Measurements from ENCODE around the gene PRDX5.

Gene PRDX5

DNA sequence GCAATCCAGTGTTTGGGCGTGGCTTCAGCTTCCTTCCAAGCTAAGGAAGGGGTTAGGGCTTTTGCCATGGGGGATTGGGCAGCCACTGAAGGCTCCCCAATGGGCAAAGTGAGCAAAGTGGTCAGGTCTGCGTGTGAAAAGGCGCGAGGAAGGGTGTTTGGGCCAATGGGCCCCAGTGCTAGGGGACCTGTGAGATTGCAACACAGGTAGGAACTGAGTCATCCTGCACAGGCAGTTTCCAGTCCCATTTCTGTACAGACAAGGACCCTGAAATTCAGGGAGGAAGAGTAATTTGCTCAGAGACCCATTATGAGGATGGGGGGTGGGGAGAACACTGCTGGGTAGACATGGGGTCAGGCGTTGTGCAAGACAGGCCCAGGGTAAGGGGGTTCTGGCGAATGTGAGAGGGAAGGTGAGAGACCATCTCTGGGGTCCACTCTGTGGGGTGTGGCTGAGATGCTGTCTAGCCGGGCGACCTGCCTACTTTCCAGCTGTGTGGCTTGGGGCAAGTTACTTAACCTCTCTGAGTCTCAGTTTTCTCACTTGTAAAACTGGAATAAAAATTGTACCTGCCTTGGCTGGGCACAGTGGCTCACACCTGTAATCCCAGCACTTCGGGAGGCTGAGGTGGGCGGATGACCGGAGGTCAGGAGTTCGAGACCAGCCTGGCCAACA, 29.4 kb downstream of the PRDX5 start:
- no peak for DNase-seq (ENCODE audit: low read depth in 2 of 2)

DNA sequence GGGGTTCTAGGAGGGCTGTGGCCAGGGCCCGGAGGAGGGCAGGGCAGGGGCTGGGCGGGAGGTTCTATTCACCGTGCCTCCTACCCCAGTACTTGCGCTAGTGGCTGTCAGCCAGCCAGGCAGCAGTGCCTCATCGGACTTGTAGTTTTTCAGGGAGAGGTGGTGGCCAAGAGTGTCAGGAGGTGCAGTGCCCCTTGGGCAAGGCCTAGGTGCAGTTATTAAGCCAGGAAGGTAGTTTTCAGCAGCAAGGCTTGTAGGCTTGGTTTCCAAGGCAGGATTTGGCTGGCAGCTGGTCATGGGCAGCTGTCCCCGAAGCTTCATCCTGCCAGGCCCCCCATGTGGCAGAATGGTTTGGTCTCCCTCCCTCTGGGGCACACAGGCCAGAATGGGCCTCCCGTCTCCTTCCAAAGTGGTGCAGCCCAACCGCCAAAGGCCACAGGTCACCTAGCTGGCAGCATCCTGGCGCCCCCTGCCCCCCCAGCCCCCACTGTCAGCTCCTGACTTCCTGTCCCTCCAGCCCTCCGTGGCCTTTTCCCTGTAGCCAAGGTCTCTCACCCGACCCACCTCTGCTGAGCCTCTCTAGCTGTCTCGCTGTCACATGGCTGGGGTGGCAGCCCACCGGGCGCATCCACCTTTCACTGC, 30.6 kb downstream of the PRDX5 start:
- no peak for DNase-seq (ENCODE audit: low read depth in 2 of 2)

DNA sequence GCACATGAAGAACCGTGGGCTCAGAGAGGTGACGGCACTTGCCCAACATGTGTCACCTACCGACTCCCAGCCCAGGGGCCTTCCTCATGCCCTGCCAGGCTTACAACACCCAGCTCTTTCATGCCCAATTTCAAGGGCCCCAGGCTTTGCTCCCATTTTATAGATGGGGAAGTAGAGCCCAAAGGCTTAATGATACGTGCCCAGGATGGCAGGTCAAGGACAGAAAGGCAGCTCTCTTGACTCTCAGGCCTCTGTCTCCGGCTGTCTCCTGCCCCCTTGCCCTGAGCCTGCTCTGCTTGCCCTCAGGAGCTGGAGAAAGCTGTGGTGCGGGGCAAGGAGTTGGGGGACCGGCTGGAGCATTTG, 31.1 kb downstream of the PRDX5 start:
- DNase-seq (ENCODE audit: low read depth in 2 of 2), result no peak

DNA sequence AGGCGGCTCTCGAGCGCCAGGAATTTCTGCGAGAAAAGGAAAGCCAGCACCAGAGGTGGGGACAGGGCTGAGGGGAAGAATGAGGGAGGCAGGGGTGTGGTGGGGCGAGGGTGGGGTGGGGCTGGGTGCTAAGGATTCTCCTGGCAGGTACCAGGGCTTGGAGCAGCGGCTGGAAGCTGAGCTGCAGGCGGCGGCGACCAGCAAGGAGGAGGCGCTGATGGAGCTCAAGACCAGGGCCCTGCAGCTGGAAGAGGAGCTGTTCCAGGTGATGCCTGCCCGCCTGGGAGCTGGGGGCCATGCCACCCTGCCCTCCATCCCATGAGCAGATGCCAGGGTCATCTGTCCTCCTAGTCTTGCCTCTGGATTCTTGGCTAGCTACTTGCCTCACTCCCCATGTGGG, 31.5 kb downstream of the PRDX5 start:
- no peak for DNase-seq (ENCODE audit: low read depth in 2 of 2)

DNA sequence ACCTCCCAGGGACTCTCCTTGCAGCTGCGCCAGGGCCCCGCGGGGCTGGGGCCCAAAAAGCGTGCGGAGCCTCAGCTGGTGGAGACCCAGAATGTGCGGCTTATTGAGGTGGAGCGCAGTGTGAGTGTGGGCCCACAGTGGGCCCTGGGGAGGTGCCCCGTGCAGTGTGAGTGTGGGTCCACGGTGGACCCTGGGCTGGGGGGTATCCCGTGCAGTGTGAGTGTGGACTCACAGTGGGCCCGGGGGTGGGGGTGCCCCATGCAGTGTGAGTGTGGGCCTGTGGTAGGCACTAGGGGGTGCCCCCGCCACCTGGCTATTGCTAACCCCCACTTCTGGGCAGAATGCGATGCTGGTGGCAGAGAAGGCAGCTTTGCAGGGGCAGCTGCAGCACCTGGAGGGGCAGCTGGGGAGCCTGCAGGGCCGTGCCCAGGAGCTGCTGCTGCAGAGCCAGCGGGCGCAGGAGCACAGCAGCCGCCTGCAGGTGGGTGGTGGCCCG, 33.3 kb downstream of the PRDX5 start:
- no peak for DNase-seq (ENCODE audit: low read depth in 2 of 2)

DNA sequence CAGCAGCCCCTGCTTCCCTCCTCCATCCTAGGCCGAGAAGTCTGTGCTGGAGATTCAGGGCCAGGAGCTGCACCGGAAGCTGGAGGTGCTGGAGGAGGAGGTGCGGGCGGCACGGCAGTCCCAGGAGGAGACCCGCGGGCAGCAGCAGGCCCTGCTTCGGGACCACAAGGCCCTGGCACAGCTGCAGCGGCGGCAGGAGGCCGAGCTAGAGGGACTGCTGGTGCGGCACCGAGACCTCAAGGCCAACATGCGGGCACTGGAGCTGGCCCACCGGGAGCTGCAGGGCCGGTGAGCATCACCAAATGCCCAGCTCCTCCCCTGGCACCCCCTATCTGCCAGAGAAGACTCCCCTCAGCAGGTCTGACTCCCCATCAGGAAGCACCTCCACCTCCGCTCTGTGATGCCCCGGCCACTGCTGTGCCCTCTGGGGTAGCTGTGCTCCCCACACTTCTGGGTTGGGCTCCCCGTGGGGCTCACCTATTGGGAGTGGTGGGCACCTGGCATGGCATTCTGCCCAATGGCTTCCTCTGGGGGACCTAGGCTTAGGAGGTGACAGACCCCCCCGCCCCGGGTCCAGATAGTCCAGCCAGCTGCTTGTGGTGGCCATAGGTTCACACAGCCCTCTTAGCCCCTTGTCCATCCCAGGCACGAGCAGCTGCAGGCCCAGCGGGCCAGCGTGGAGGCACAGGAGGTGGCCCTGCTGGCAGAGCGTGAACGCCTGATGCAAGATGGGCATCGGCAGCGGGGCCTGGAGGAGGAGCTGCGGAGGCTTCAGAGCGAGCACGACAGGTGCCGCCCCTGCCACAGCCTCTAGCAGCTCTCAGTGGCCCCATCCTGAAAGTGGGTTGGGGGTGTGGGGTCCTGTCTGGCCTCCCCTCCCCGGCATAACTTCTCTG, 34.4 kb downstream of the PRDX5 start:
- no peak for DNase-seq (ENCODE audit: low read depth in 2 of 2)

DNA sequence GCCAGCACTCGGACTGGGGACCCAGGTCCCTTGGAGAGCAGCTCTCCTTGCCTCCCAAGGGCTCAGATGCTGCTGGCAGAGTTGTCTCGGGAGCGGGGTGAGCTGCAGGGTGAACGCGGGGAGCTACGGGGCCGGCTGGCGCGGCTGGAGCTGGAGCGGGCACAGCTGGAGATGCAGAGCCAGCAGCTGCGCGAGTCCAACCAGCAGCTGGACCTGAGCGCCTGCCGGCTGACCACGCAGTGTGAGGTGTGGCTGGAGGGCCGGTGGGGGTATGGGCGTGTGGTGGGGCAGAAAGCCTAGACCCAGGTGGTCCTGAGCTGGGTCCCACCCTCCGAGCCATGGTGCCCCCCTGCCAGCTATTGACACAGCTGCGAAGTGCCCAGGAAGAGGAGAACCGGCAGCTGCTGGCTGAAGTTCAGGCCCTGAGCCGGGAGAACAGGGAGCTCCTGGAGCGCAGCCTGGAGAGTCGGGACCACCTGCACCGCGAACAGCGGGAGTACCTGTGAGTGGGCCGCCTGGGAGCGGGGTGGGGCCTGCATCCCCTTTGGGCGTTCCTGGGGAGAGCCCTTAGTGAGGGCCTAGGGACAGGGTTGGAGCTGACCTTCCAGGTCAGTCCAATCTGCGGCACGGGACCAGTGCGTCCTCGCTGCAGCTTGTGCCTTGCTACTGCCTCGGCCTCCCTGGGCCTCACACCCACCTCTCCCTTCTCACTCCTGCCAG, 35.2 kb downstream of the PRDX5 start:
- DNase-seq (ENCODE audit: low read depth in 2 of 2), result no peak

DNA sequence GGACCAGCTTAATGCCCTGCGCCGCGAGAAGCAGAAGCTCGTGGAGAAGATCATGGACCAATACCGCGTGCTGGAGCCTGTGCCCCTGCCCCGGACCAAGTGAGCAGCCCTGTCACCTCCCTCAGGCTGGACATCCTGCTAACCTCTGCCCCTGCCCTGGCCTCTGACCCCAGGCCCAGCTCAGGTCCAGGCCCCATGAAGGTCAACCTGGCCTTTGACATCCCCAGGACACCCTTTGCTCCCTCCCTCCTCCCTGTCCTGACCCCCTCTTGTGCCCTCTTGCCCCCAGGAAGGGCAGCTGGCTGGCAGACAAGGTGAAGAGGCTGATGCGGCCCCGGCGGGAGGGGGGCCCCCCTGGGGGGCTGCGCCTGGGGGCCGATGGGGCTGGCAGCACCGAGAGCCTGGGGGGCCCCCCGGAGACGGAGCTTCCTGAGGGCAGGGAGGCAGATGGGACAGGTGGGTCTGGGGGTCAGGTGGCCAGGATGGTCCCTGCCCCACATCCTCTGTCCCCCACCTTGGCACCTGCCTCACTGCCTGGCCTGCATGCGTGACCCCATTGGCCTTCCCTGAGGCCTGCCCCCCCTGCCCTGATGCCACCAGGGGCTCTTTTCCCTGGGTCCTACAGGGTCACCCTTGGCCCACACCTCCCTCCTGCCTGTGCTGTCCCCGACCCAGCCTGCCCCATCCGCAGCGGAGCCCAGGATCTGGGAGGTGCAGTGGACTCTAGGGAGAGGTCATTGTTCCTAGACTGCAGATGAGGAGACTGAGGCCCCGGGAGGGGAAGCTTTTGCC, 36.0 kb downstream of the PRDX5 start:
- DNase-seq (ENCODE audit: low read depth in 2 of 2), result no peak

DNA sequence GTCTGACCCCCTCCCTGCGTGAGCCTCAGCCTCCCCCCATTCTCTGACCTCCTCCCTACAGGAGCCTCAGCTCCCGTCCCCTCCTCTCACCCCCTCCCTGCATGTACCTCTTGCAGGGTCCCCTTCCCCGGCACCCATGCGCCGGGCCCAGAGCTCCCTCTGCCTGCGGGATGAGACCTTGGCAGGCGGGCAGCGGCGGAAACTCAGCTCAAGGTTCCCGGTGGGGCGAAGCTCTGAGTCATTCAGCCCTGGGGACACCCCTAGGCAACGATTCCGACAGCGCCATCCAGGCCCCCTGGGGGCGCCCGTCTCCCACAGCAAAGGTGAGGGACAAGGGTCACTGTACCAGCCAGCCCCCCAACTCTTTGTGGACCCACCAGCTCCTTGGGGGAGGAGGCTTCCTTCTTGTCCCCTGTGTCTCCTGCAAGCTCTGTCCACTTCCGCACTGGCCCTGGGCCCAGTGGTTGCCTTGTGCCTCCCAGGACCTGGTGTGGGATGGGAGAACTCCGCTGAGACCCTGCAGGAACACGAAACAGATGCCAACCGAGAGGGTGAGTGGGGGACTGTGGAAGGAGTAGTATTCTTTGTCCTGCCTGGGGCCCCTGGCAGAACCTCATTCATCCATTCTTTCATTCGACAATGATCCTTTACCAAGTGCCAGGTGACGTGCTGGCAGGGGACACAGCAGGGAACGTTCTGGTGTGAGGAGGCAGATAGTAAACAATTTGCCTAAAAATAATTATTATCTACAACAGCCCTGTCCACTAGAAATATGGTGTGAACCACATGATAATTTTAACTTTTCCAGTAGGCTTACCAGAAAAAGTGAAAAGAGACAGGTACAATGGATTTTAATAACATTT, 37.4 kb downstream of the PRDX5 start:
- DNase-seq (ENCODE audit: low read depth in 2 of 2), result no peak

DNA sequence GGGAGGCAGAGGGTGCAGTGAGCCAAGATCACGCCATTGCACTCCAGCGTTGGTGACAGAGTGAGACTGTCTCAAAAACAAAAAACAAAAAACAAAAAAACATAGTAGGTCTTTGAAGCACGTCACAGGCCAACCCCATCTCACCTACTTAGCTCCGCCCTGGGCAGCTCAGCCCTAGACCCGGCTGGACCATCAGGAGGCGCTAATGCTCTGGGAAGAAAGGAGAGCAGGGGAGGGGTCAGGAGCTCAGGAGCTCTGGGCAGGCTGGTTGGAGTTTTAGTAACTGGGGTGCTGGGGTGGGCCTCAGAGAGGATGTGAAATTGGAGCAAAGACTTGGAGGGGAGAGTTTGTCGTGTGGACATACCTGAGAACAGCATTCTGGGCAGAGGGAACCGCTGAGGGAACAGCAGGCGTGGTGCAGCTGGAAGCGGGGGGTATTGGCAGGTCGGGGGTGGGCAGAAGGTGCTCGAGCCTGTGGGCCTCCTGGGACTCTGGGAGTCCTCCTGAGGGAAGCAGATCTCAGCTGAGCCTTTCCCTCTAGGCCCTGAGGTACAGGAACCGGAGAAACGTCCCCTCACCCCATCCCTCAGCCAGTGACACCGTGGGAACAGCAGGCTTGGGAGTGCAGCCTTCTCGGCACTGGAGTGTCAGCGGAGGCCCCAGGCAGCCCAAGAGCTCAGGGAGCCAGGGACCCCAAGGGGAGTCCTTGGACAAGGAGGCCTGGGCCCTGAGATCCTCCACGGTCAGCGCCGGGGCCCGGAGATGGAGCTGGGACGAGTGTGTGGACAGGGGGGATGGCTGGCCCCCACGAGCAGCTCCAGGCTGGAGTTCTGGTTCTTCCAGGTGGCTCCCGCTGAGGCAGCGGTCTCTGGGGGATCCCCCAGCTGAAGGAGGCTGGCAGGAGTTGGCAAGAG, 38.8 kb downstream of the PRDX5 start:
- DNase-seq (ENCODE audit: low read depth in 2 of 2), result no peak

DNA sequence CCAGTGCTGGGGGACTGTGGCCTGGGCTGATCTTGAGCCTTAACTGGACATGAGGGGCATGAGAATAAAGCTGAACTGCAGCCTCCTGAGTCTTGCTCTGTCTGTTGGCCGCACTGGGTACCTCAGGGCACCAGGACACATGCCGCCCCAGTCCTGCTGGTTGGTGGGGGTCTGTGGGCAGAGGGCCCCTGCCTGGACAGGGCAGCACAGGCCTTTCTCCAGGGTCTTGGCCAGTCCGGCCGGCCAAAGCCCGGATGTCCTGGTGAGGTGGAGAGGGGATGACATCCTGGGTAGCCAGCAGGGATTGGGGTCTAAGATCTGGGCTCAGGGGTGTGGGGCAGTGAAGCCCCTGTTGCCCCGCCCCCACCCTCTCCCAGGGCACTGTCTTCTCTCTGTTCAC, 39.5 kb downstream of the PRDX5 start:
- no peak for DNase-seq (ENCODE audit: low read depth in 2 of 2)

DNA sequence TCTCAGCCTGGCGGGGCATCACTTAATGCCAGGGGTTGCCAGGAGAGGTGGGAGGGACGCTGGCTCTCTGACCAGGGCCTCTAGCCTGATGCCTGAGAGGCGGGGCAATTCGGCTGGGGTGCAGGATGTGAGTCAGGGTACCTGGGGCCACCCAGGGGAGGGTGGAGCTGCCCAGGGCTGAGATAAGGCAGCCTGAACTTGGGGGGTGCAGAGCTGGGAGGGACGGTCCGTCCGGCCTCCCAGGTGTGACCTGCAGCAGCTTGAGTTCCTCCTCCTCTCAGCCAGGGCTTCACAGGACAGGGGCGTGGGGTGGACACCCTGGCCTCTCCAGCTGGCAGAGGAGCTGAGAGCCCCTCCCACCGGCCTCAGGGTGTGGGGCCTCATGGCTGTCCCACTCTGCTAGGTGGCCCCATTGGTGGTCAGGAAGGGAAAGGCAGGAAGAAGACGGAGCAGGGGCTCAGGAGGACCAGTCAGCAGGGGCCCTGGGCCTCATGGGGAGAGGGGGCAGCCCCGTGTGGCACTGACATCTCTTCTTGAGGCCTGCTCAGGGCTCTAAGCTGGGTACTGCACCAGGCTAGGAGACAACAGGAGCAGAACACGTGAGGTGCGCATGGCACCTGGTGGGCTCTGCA, 40.1 kb downstream of the PRDX5 start:
- DNase-seq (ENCODE audit: low read depth in 2 of 2), result peak in 1 of 2 donors; percentile 32

DNA sequence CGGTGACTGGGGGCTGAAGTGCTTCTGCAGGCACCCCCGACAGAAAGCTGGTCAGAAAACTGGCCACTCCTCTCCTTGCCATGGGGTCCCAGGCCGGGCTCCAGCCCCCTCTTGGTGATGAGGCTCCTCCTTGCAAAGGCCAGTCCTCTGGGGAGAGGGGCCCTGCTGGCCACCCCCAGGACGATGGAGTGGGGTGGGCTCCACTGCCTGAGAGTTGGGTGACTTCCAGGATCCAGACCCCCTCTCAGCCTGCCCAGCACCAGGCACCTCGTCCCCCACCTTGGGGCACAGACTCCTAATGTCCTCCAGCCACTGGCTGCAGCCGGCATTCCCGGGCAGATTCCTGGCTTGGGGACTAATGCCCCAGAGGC, 40.6 kb downstream of the PRDX5 start:
- DNase-seq (ENCODE audit: low read depth in 2 of 2), result no peak

DNA sequence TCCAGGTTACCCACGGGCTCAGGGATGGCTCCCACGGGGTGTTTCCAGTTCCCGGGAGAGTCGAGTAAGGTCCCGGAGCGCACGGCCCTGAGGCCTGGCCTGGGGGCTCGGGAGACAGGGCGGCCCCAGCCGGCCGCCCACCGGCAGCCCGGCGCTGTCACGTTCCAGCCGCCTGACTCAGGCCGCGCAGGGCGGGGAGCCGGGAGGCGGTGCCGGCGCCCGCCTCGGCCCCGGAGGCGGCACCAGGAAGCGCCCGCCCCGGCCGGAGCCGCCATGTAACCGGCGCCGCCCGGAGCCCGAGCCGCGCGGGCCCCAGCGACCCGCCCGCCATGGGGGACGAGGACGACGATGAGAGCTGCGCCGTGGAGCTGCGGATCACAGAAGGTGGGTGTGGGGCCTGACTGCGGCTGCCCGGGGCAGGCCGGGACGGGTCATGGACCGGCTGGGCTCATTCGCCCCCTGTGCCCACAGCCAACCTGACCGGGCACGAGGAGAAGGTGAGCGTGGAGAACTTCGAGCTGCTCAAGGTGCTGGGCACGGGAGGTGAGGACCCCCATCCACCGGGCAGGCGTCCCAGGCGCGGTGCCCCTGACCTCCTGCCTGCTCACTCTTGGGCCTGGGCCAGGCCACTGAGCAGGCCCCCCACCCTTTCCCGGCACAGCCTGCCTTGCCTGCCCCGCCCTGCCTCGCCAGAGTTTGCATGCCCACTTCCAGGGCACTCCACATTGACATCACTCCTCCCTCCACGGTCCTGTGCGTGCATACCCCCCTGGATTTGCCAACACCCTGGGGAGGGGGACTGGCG, 41.2 kb downstream of the PRDX5 start, which contains the start of gene RPS6KA4:
TSS of gene RPS6KA4 (plus strand) at position 256 of the 805 bp plus-strand sequence. CDS start at position 330, 74 bp downstream.
- DNase-seq (ENCODE audit: low read depth in 2 of 2), result peak; percentile 37 to 60

DNA sequence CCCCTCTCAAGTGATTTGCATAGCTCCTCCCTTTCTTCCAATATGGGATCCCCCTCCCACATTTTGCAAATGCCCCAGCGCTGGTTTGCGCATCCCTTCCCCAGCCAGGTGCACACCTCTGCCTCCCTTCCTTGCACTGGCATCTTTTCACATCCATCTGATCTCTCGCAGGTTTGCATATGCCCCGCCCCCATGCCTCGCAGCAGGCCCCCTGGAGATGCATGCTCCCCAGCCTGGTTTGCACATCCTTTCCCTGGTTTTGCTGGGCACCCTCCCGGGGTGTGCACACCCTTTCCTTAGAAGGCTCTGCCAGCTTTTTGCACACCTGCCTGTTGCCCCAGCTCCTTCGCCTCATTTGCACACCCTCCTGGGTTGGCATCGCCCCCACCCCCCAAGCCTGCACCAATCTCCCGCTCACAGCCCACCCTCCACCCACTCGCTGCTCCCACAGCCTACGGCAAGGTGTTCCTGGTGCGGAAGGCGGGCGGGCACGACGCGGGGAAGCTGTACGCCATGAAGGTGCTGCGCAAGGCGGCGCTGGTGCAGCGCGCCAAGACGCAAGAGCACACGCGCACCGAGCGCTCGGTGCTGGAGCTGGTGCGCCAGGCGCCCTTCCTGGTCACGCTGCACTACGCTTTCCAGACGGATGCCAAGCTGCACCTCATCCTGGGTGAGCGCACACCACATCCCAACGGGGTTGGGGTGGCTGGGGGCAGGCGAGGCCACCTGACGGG, 42.0 kb downstream of the PRDX5 start:
- no peak for DNase-seq (ENCODE audit: low read depth in 2 of 2)

DNA sequence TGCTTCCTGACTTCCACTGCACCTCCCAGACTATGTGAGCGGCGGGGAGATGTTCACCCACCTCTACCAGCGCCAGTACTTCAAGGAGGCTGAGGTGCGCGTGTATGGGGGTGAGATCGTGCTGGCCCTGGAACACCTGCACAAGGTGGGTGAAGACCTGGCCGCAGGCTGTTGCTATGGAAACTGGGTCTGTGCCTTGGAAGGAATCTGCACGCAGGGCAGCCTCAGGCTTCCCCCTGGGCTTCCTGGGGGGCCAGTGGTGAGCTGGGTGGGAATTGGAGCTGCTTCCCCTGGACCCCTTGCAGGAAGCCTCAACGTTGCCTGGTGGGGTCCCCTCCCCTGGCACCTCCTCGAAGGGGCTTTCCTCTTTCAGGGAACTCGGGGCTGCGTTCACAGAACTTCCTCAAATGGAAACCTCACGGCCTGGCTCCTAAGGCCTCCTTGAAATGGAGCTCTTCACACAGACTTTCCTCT, 42.6 kb downstream of the PRDX5 start:
- DNase-seq (ENCODE audit: low read depth in 2 of 2), result no peak

DNA sequence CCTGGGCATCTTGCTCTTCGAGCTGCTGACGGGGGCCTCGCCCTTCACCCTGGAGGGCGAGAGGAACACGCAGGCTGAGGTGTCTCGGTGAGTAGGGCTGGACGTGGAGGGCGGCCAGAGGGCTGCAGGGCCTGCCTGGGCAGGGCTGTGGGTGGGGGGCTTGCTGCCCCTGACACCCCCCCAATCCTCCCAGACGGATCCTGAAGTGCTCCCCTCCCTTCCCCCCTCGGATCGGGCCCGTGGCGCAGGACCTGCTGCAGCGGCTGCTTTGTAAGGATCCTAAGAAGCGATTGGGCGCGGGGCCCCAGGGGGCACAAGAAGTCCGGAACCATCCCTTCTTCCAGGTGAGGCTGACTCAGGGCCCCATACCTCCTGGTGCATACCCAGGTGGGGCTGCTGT, 43.7 kb downstream of the PRDX5 start:
- no peak for DNase-seq (ENCODE audit: low read depth in 2 of 2)
